ENCODE measurements around the gene SRGAP1. TPM values are rescaled to one million over a fixed set of nuclear protein-coding genes. Genes with fewer than 3 reads are reported as not detected.
"Not testable (repeated sequence)": the region's sequence is repeated elsewhere in the genome, so short reads cannot be mapped to it uniquely, and the experiment has no call there.

SRGAP1 gene
- total and polyA plus RNA-seq, 9 of the 15 experiments (the other 6 are each of a cell fraction or from before 2014, with no cell fraction given): 0.01 to 0.13 (median 0.04) TPM; not detected in 3

GRCh38 chr12:64072916-64073575 lies 228.5 kb downstream of the SRGAP1 start:
- Histone ChIP-seq H3K4me3 (no peak overlapping the region), H2AFZ (ENCODE audit: low read depth, low read length) (no peak overlapping the region), H4K20me1 (replicated peaks; ENCODE audit: control insufficient read depth, insufficient read depth, low read length) (no peaks in the 10 kb centered on the region), H3K9me1 (ENCODE audit: control insufficient read depth, insufficient read depth, low read length) (no peaks in the 10 kb centered on the region), H3K27ac (ENCODE audit: extremely low read depth, low read depth, low read length) (no peak overlapping the region), H3K36me3 (ENCODE audit: control insufficient read depth, insufficient read depth, low read length) (no peaks in the 10 kb centered on the region), H3K9ac (ENCODE audit: insufficient read depth in 1 of 2, low read depth in 2 of 2, low read length in 2 of 2) (no peak overlapping the region), H3K4me1 (replicated peaks in 1 of 2; ENCODE audit: control insufficient read depth in 2 of 2, insufficient read depth in 2 of 2, low read length in 2 of 2) (no peaks in the 10 kb centered on the region), H3K9me3 (replicated peaks; ENCODE audit: control insufficient read depth, insufficient read depth, low read depth, low read length) (no peaks in the 10 kb centered on the region), H3K4me2 (ENCODE audit: insufficient read depth, low read length) (no peak overlapping the region), H3K79me2 (ENCODE audit: control insufficient read depth, insufficient read depth, low read length) (no peaks in the 10 kb centered on the region), H3K27me3 (ENCODE audit: control insufficient read depth in 2 of 2, insufficient read depth in 2 of 2, low read length in 2 of 2) (no peaks in the 10 kb centered on the region)
- in situ Hi-C loops (cut with MboI): no loop called here
- TF ChIP-seq TBP (optimal IDR thresholded peaks at IDR 0.05; ENCODE audit: low read depth, low read length): no peak
- no peak for TF ChIP-seq ZEB2 (IDR thresholded peaks at IDR 0.05)
- TF ChIP-seq SMARCB1 (IDR thresholded peaks at IDR 0.05; ENCODE audit: insufficient read length, low read depth): no peak
- no peak for TF ChIP-seq ZBTB1 (CRISPR knock-in tag; IDR thresholded peaks at IDR 0.05; ENCODE audit: borderline replicate concordance, low read depth)
- no peak for TF ChIP-seq ZBED1 (IDR thresholded peaks at IDR 0.05)
- no peak for TF ChIP-seq SETDB1 (IDR thresholded peaks at IDR 0.05; ENCODE audit: low read length)
- no peak for TF ChIP-seq ZNF134 (CRISPR knock-in tag; conservative IDR thresholded peaks at IDR 0.05)
- no peak for TF ChIP-seq MAX (CRISPR knock-in tag; IDR thresholded peaks at IDR 0.05)
- no peak for TF ChIP-seq ATF4 (CRISPR knock-in tag; IDR thresholded peaks at IDR 0.05)
- TF ChIP-seq STAT5B (CRISPR knock-in tag; IDR thresholded peaks at IDR 0.05): no peak
- WGBS (ENCODE audit: insufficient coverage, low coverage, missing lambda C conversion rate): 0% methylated on average over 5 of the region's 5 CpGs
- no TSS peak for BruUV-seq (replicated peaks)
- ATAC-seq (no peak), DNase-seq (ENCODE audit: extremely low read depth in 1 of 4, low spot score in 3 of 4) (no peak), FAIRE-seq (no peak)
- ChIA-PET CTCF (ENCODE audit: low intra/inter-chr PET ratio) (no interaction called here), POLR2A (interaction anchor here (1.3 kb wide), 1 partner anchor 14 kb away, joined by 5 read pairs; no protein-coding TSS in a partner anchor)
- intact Hi-C loops (cut with micrococcal nuclease): no loop called here

- H3K79me2 ChIP-seq (ENCODE audit: control insufficient read depth, insufficient read depth, low read length); H3K4me1 ChIP-seq (replicated peaks in 1 of 2; ENCODE audit: control insufficient read depth in 2 of 2, insufficient read depth in 2 of 2, low read length in 2 of 2); H3K27me3 ChIP-seq (ENCODE audit: control insufficient read depth in 2 of 2, insufficient read depth in 2 of 2, low read length in 2 of 2); H4K20me1 ChIP-seq (replicated peaks; ENCODE audit: control insufficient read depth, insufficient read depth, low read length); DNase-seq (ENCODE audit: extremely low read depth in 1 of 4, low spot score in 3 of 4); intact Hi-C loops (cut with micrococcal nuclease); H3K36me3 ChIP-seq (ENCODE audit: control insufficient read depth, insufficient read depth, low read length); H3K9me3 ChIP-seq (replicated peaks; ENCODE audit: control insufficient read depth, insufficient read depth, low read depth, low read length); H3K9me1 ChIP-seq (ENCODE audit: control insufficient read depth, insufficient read depth, low read length); H3K9ac ChIP-seq (ENCODE audit: insufficient read depth in 1 of 2, low read depth in 2 of 2, low read length in 2 of 2); CTCF ChIA-PET (ENCODE audit: low intra/inter-chr PET ratio); H3K4me2 ChIP-seq (ENCODE audit: insufficient read depth, low read length); BruUV-seq (replicated peaks); H2AFZ ChIP-seq (ENCODE audit: low read depth, low read length); FAIRE-seq; H3K27ac ChIP-seq (ENCODE audit: extremely low read depth, low read depth, low read length); H3K4me3 ChIP-seq; ATAC-seq: not testable (repeated sequence)
- POLR2A ChIA-PET: interaction anchor here (0.7 kb wide), 1 partner anchor 148 kb away, joined by 4 read pairs; no protein-coding TSS in a partner anchor
- WGBS (ENCODE audit: insufficient coverage, low coverage, missing lambda C conversion rate): under 1% methylated on average over 9 of the region's 9 CpGs
- in situ Hi-C loops (cut with MboI): loop anchor here (5.0 kb wide), 1 partner anchor 36 kb away; no protein-coding TSS in a partner anchor
These were observed 232.1 kb downstream of the SRGAP1 start for GRCh38 chr12:64076565-64076964.

Data from K562 (cell line).